A549 (cell line): ENCODE measurements around the gene RDH11. TPM values are rescaled to one million over a fixed set of nuclear protein-coding genes. Genes with fewer than 3 reads are reported as not detected.

ENCODE experiments used
- ATAC-seq, 2 experiments: fragments of 200-7000 bp in 1 of 2; fragments of >200 bp in 1 of 2; cut with Nextera tagmentation in 1 of 2; cut with Tn5 transposase in 1 of 2; 3 replicates each; pipeline versions ENCODE4 v1.8.0 to v1.9.1; 2018 to 2020; ENCODE audit warnings: mild to moderate bottlenecking in 1 of 2, moderate library complexity in 1 of 2
- CTCF ChIA-PET: fragments of 300-600 bp; sonication (Branson Sonifier 250); formaldehyde crosslinking; extraction: SDS; loops from one replicate; lab custom pipeline; 2021; ENCODE audit warnings: antibody characterized with exemption, inconsistent platforms; lab: Yijun Ruan, JAX
- POLR2A ChIA-PET: fragments of 350-600 bp; formaldehyde crosslinking; extraction: SDS; loops from one replicate; lab custom pipeline; 2021; ENCODE audit warnings: antibody characterized with exemption, inconsistent platforms; lab: Yijun Ruan, JAX
- DNase-seq, 2 experiments: peaks; one replicate each; pipeline versions ENCODE4 v3.0.0 to v3.0.0-alpha.2; 2011 to 2016; ENCODE audit warnings: low read depth in 1 of 2, low spot score in 1 of 2
- FAIRE-seq: peaks from 2 replicates; lab custom pipeline; 2011; peaks lifted over from hg19 to GRCh38; lab: Jason Lieb, UNC
- H3K27ac ChIP-seq, 2 experiments: fragments of >200 bp; sonication (Bioruptor Twin); formaldehyde crosslinking; 3 replicates each; pipeline ENCODE4 v1.5.1; 2016 to 2017
- H3K4me1 ChIP-seq: fragments of >200 bp; sonication (Bioruptor Twin); formaldehyde crosslinking; 3 replicates; pipeline ENCODE4 v1.6.1; 2016
- H3K4me2 ChIP-seq: fragments of >200 bp; sonication (Bioruptor Twin); formaldehyde crosslinking; 3 replicates; pipeline ENCODE4 v1.6.1; 2016
- H3K4me3 ChIP-seq: fragments of >200 bp; sonication (Bioruptor Twin); formaldehyde crosslinking; 3 replicates; pipeline ENCODE4 v1.5.1; 2016
- H3K9me3 ChIP-seq: fragments of >200 bp; sonication (Bioruptor Twin); formaldehyde crosslinking; 3 replicates; pipeline ENCODE4 v1.6.1; 2016
- CEBPB ChIP-seq, 2 experiments: fragments of >200 bp in 1 of 2; sonication (Bioruptor Twin) in 1 of 2; formaldehyde crosslinking in 1 of 2; IDR thresholded peaks; 2 replicates each; pipeline ENCODE4 v1.6.1; 2012 to 2016
- CTCF ChIP-seq: fragments of >200 bp; sonication (Bioruptor Twin); formaldehyde crosslinking; IDR thresholded peaks from 3 replicates; pipeline ENCODE4 v1.5.1; 2016
- EHF ChIP-seq: fragments of 250-450 bp; sonication (Bioruptor Pico); IDR thresholded peaks from 2 replicates; pipeline ENCODE4 v1.5.0; 2020; ENCODE audit warnings: mild to moderate bottlenecking
- ELK1 ChIP-seq: fragments of 150-350 bp; IDR thresholded peaks from 2 replicates; pipeline ENCODE4 v1.6.1; 2014; ENCODE audit warnings: low read depth, mild to moderate bottlenecking, low read length
- HEYL ChIP-seq: fragments of 250-450 bp; sonication (Bioruptor Pico); IDR thresholded peaks from 2 replicates; pipeline ENCODE4 v1.8.0; 2021; ENCODE audit warnings: mild to moderate bottlenecking, moderate library complexity
- HOXB13 ChIP-seq: fragments of 250-450 bp; sonication (Bioruptor Pico); IDR thresholded peaks from 2 replicates; pipeline ENCODE4 v1.5.0; 2020; ENCODE audit warnings: low read depth, mild to moderate bottlenecking, moderate library complexity
- JUN ChIP-seq, 2 experiments: fragments of >200 bp; sonication (Bioruptor Twin); formaldehyde crosslinking; IDR thresholded peaks; 2 replicates in 1 of 2; 3 replicates in 1 of 2; pipeline ENCODE4 v1.6.1; 2016 to 2017
- JUNB ChIP-seq: fragments of >200 bp; sonication (Bioruptor Twin); formaldehyde crosslinking; IDR thresholded peaks from 2 replicates; pipeline ENCODE4 v1.6.1; 2016
- KDM5A ChIP-seq: fragments of 200-600 bp; sonication (generic); IDR thresholded peaks from 2 replicates; pipeline ENCODE4 v1.6.1; 2016; ENCODE audit warnings: antibody characterized with exemption, mild to moderate bottlenecking
- MAX ChIP-seq: IDR thresholded peaks from 2 replicates; pipeline ENCODE4 v1.6.1; 2012
- PBX3 ChIP-seq: IDR thresholded peaks from 2 replicates; pipeline ENCODE4 v1.6.1; 2012
- PHF8 ChIP-seq: fragments of 200-600 bp; sonication (generic); IDR thresholded peaks from 2 replicates; pipeline ENCODE4 v1.6.1; 2016; ENCODE audit warnings: low read depth, mild to moderate bottlenecking, antibody characterized with exemption, moderate library complexity, borderline replicate concordance
- REST ChIP-seq: fragments of 200-600 bp; sonication (generic); IDR thresholded peaks from 2 replicates; pipeline ENCODE4 v1.6.1; 2016; ENCODE audit warnings: antibody characterized with exemption, mild to moderate bottlenecking, moderate library complexity
- RNF2 ChIP-seq: fragments of 200-600 bp; sonication (generic); IDR thresholded peaks from 2 replicates; pipeline ENCODE4 v1.6.1; 2016; ENCODE audit warnings: low read depth, mild to moderate bottlenecking, antibody characterized with exemption, moderate library complexity, borderline replicate concordance
- TFCP2L1 ChIP-seq: fragments of 250-450 bp; sonication (Bioruptor Pico); IDR thresholded peaks from 2 replicates; pipeline ENCODE4 v1.5.0; 2021; ENCODE audit warnings: mild to moderate bottlenecking
- USF2 ChIP-seq: fragments of 450-650 bp; IDR thresholded peaks from 2 replicates; pipeline ENCODE4 v1.6.1; 2014; ENCODE audit warnings: antibody characterized with exemption
- ZC3H11A ChIP-seq: fragments of 450-650 bp; IDR thresholded peaks from 2 replicates; pipeline ENCODE4 v1.6.1; 2014; ENCODE audit warnings: antibody characterized with exemption, mild to moderate bottlenecking
- ZFP36 ChIP-seq: fragments of 450-650 bp; IDR thresholded peaks from 2 replicates; pipeline ENCODE4 v1.6.1; 2014; ENCODE audit warnings: borderline replicate concordance; ENCODE audit not compliant: partially characterized antibody
- WGBS: methylation state at CpG from one replicate; pipeline ENCODE4 v1.1.6; 2017; ENCODE audit errors: missing lambda C conversion rate; 5-methylcytosine and 5-hydroxymethylcytosine counted together
- polyA plus RNA-seq, 4 experiments: library from polyadenylated mRNA; depleted of rRNA in 3 of 4; stranded (reverse); fragments of >200 nt; fragmentation: RNase III in 1 of 4; extraction: RNeasy Plus Mini Kit Qiagen cat#74134 plus additional on column Dnase treatment in 1 of 4; gene quantifications; 2 replicates in 3 of 4; 3 replicates in 1 of 4; pipeline ENCODE4 v1.2.3, GENCODE V29; 2011 to 2017

Gene RDH11
- polyA plus RNA-seq, 2 of the 4 experiments (the other 2 are of a cell fraction): 85.7 to 132 TPM

- WGBS: 80% methylated on average over 2 of the region's 2 CpGs
- Histone ChIP-seq H3K4me1 (peaks cover 15% of the 10 kb centered on the region), H3K4me2 (no peak overlapping the region), H3K4me3 (no peak overlapping the region), H3K27ac (no peak overlapping the region), H3K9me3 (no peaks in the 10 kb centered on the region)
- CTCF ChIA-PET: interaction anchor here (1.1 to 1.3 kb wide), 2 partner anchors 8 to 97 kb away, joined by 4 to 6 read pairs; no protein-coding TSS in a partner anchor
- TF ChIP-seq KDM5A: no peak
- no peak for TF ChIP-seq CEBPB (IDR thresholded peaks at IDR 0.05)
- no peak for TF ChIP-seq EHF (CRISPR knock-in tag)
- TF ChIP-seq PBX3: no peak
- TF ChIP-seq JUN (IDR thresholded peaks at IDR 0.05): no peak
- no peak for TF ChIP-seq ELK1
- no peak for TF ChIP-seq REST
- TF ChIP-seq HEYL (CRISPR knock-in tag): no peak
- no peak for TF ChIP-seq USF2
- no peak for TF ChIP-seq MAX
- no peak for TF ChIP-seq JUNB
- TF ChIP-seq PHF8: no peak
- no peak for TF ChIP-seq RNF2
- TF ChIP-seq TFCP2L1: no peak
- TF ChIP-seq HOXB13 (CRISPR knock-in tag): no peak
- no peak for TF ChIP-seq ZFP36
- FAIRE-seq (no peak), DNase-seq (no peak), ATAC-seq (peak in 1 of 2 experiments; percentile 23; a peak in 1 of 6 replicates)
- POLR2A ChIA-PET: no interaction called here
Observed at GRCh38 chr14:67680941-67681340, 14.6 kb downstream of the RDH11 start.

GRCh38 chr14:67680121-67680602, 15.4 kb downstream of the RDH11 start:
- CTCF ChIA-PET: interaction anchor here (1.1 to 1.3 kb wide), 2 partner anchors 8 to 97 kb away, joined by 4 to 6 read pairs; no protein-coding TSS in a partner anchor
- no peak for FAIRE-seq

More at GRCh38 chr14:67680121-67680602, 15.4 kb downstream of the RDH11 start:
- WGBS: 85% methylated on average over 3 of the region's 3 CpGs
- POLR2A ChIA-PET: no interaction called here
- Histone ChIP-seq H3K4me1 (peaks cover 21% of the 10 kb centered on the region), H3K27ac (no peak overlapping the region), H3K9me3 (no peaks in the 10 kb centered on the region), H3K4me3 (no peak overlapping the region), H3K4me2 (no peak overlapping the region)
- peak; percentile 52 to 60; a peak in 4 of 6 replicates for ATAC-seq
- TF ChIP-seq CTCF: no peak
- no peak for TF ChIP-seq TFCP2L1
- TF ChIP-seq ZC3H11A: no peak
- peak in 1 of 2 experiments; percentile 16 for DNase-seq
